GM12801 (cell line): Measurements from ENCODE around the gene LRPAP1.

Experiments
- TF ChIP-seq, protein P1 (sequence below): IDR thresholded peaks from one replicate; pipeline ENCODE4 v1.5.1; 2011; ENCODE audit warnings: control low read depth; ENCODE audit not compliant: insufficient read length; ENCODE audit errors: extremely low read depth

Gene LRPAP1

DNA sequence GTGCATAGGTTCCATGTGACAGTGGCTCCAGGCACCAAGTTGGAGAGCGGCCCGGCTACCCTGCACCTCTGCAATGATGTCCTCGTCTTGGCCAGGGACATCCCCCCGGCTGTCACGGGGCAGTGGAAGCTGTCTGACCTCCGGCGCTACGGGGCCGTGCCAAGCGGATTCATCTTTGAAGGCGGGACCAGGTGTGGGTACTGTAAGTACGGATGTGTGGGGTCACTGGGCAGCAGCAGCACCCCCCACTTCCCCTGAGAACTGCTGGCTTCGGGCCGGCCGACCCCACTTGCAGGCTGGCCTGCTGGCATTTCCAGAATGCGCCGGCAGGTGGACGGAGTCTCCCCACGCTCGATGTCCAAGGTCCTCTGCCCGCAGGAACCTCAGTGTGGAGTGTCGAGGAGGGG, 55.9 kb downstream of the LRPAP1 start:
- TF ChIP-seq, protein P1, sequence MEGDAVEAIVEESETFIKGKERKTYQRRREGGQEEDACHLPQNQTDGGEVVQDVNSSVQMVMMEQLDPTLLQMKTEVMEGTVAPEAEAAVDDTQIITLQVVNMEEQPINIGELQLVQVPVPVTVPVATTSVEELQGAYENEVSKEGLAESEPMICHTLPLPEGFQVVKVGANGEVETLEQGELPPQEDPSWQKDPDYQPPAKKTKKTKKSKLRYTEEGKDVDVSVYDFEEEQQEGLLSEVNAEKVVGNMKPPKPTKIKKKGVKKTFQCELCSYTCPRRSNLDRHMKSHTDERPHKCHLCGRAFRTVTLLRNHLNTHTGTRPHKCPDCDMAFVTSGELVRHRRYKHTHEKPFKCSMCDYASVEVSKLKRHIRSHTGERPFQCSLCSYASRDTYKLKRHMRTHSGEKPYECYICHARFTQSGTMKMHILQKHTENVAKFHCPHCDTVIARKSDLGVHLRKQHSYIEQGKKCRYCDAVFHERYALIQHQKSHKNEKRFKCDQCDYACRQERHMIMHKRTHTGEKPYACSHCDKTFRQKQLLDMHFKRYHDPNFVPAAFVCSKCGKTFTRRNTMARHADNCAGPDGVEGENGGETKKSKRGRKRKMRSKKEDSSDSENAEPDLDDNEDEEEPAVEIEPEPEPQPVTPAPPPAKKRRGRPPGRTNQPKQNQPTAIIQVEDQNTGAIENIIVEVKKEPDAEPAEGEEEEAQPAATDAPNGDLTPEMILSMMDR, result no peak

DNA sequence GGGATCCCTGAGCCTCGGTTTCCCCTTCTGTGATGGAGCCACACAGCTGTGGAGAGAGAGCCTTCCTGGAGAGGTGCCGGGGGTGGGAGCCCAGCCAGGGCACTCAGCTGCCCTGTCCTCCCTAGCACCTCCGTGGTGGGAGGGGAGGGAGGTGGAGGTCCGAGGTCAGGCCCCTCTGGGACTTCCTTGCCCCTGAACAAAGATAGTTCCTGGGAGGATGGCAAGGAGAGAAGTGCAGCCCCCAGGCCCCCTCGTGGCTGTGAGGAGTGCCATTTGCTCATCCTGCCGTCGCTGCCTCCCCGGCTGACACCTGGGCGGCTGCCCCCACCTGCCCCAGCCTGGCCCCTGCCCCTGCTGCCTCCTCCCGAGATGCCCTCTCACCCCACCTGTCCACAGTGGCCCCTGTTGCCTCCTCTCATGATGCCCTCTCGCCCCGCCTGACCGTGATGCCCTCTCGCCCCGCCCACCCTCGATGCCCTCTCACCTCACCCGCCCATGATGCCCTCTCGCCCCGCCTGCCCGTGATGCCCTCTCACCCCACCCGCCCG, 56.4 kb downstream of the LRPAP1 start:
- TF ChIP-seq, protein P1, result no peak

DNA sequence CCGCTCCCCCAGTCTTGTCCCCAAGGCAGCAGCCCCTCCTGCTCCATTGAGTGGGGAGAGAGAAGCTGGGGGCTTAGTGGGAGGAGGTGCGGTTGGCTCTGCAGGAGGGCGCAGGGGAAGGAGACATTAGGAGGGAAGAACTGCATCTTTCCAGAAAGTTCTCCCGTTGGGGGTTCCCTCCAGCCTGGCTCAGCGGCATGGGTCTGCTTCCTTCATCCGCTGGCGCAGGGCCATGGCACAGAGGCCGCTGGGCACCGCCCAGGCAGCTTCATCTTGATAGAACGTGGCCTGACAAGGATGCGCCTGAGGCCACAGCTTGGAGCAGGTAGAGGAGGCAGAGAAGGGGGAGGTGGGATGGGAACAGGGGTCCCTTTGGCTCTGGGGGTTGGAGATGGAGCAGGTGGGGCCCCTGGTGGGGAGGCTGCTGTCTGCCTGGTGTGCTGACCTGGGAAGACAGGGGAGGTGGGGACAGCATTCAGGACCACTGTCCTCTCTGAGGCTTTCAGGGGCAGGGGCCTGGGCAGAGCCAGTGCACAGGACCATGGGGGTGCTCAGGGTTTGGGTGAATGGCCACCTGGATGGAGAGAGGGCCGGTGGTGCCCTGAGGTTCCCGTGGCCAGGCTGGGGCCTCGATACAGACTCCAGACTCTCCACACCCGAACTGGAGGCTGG, 57.0 kb downstream of the LRPAP1 start:
- TF ChIP-seq, protein P1, result no peak

DNA sequence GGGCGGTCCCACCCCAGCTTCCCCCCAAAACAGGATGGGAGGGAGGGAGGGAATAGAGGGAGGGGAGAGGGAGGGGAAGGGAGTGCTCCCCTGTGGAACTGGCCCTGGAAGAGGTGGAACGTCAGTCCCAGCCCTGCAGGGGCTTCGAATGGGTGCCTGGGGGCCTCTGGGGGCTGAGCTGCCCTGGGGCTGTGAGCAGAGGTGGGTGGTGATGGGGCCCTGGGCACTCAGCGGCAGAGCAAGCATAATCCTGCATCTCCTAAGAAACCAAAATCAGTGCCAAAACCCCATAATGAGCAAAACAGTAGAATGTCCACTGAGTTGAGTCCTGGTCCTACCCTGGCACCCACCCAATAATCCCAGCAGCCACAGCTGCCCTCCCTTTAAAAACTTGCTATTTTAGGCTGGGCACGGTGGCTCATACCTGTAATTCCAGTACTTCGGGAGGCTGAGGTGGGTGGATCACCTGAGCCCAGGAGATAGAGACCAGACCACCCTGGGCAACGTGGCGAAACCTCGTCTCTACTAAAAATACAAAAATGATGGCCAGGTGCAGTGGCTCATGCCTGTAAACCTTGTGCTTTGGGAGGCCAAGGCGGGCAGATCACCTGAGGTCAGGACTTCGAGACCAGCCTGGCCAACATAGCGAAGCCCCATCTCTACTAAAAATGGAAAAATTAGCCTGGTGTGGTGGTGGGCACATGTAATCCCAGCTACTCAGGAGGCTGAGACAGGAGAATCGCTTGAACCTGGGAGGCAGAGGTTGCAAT, 58.0 kb downstream of the LRPAP1 start:
- TF ChIP-seq, protein P1, result no peak

DNA sequence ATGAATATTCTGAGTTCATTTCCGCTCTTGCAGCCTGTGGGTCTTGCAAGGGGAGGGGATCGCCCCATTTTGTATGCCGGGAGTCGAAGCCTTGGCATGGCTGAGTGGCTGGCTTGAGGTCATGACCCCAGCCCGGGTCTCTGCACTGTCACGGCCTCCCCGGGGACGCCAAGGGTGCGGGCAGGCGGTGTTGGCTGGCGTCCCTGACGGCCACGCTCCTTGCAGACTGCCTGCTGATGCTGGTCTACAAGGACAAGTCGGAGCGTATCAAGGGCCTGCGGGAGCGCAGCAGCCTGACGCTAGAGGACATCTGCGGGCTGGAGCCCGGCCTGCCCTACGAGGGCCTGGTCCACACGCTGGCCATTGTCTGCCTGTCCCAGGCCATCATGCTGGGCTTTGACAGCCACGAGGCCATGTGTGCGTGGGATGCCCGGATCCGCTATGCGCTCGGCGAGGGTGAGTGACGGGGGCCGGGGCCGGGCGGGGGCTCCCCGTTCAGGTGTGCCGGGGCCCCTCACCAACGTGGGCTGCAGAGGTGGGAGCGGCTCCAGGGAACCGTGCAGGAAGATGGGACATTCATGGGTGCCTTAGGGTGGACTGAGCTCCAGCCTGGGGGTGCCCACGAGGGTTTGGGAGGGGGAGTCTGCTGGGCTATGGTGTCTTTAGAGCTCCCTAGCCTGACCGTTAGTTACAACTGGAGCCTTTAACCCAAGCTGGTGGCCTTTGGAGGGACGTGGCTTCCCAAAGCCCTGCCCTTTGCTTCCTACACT, 58.9 kb downstream of the LRPAP1 start:
- TF ChIP-seq, protein P1, result no peak

DNA sequence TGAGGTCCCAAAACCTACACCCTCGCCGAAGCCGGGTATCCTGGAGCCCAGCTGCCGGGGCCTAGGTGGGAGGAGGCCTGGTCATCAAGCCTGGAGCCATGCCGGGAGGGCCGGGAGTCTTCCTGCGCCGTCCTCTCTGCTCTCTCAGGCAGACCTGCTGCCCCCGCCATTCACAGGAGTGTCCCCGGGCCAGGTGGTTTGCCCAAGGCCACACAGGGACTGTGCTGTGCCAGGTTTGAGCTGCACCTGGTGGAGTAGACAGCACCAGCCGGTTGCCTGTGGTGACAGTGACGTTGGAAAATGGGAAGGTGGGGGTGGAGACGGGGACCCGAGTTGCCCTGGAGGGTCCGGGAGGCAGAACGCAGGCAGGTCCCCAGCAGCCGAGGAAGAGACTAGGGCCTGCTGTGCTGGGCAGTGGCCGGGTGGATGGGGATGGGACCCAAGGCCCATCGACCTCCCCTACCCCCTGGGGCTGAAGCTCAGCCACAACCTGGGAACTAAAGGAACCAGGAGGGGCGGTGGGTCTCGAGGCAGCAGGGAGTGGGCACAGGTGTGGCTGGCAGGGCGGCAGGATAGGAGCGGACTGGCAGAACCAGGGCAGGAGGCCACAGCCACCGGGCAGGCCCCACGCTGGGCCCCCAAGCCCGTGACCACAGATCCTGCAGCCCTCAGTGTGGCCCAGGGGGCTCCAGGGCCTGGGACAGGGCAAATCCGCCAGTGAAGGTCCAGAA, 59.6 kb downstream of the LRPAP1 start:
- TF ChIP-seq, protein P1, result no peak
